ENCODE data around the gene P2RY13.

P2RY13 gene

GRCh38 chr3:151345859-151346258 is 16.5 kb upstream of the P2RY13 start:
- TF ChIP-seq EGR1 (IDR thresholded peaks at IDR 0.05): no peak
- no peak for TF ChIP-seq ZBTB7A (IDR thresholded peaks at IDR 0.05; ENCODE audit: low read depth)
- TF ChIP-seq TEAD4 (IDR thresholded peaks at IDR 0.05): no peak
- TF ChIP-seq EP300 (IDR thresholded peaks at IDR 0.05; ENCODE audit: borderline replicate concordance): no peak
- no peak for TF ChIP-seq TAF1 (IDR thresholded peaks at IDR 0.05; ENCODE audit: low read depth)
- TF ChIP-seq REST (IDR thresholded peaks at IDR 0.05; ENCODE audit: low read depth): no peak
- no peak for TF ChIP-seq NFIC (IDR thresholded peaks at IDR 0.05)
- no peak for TF ChIP-seq CREB1 (IDR thresholded peaks at IDR 0.05; ENCODE audit: low read depth)
- TF ChIP-seq, protein P1, sequence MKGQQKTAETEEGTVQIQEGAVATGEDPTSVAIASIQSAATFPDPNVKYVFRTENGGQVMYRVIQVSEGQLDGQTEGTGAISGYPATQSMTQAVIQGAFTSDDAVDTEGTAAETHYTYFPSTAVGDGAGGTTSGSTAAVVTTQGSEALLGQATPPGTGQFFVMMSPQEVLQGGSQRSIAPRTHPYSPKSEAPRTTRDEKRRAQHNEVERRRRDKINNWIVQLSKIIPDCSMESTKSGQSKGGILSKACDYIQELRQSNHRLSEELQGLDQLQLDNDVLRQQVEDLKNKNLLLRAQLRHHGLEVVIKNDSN (IDR thresholded peaks at IDR 0.05): no peak
- no peak for TF ChIP-seq TCF12 (IDR thresholded peaks at IDR 0.05; ENCODE audit: low read depth)
- no peak for TF ChIP-seq FOXM1 (IDR thresholded peaks at IDR 0.05; ENCODE audit: borderline replicate concordance, low read depth)
- TF ChIP-seq RAD21 (IDR thresholded peaks at IDR 0.05; ENCODE audit: low read depth): no peak
- no peak for TF ChIP-seq YY1 (IDR thresholded peaks at IDR 0.05; ENCODE audit: low read depth)
- TF ChIP-seq CEBPB (IDR thresholded peaks at IDR 0.05): no peak
- TF ChIP-seq, protein P2, sequence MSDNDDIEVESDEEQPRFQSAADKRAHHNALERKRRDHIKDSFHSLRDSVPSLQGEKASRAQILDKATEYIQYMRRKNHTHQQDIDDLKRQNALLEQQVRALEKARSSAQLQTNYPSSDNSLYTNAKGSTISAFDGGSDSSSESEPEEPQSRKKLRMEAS (IDR thresholded peaks at IDR 0.05): no peak

DNA sequence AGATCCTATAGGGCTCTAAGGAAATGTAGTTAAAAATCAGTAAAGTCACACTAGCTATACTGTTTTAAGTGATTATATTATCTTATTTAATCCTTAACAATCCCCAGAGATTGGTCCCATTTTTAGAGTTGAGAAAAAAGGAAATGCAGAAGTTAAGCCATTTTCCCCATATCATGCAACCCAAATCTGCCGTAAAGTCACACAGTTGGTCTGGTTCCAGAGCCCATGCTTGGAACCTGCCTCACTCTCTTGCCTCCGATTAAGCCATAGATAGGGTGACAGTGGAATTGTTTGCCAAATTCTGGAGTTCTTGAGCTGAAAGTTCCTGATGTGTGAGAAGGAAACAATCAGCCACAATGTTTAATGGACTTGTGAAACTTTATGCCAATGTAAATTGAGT is 2.3 kb upstream of the P2RY13 start:
- TF ChIP-seq REST (IDR thresholded peaks at IDR 0.05; ENCODE audit: low read depth) (no peak), YY1 (IDR thresholded peaks at IDR 0.05; ENCODE audit: low read depth) (no peak), CREB1 (IDR thresholded peaks at IDR 0.05; ENCODE audit: low read depth) (no peak), EP300 (IDR thresholded peaks at IDR 0.05; ENCODE audit: borderline replicate concordance) (no peak)

DNA sequence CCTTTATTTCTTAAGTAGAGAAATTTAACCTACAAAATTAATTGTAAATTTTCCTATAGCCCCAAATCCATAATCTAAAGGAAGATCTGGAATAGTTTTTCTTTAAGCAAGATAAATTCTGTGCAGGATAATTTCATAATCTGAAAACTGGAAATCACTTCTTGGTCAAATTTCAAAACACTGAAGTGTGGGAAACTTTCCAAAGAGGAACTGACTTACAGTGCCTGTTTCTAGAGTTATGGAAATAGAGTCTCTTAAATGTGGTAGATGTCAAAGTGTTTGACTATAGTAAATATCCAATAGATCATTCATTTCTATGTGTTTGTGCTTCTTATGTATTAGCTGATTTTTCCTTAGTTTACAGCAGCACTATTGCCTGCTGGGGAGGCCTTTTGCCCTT is 1.6 kb upstream of the P2RY13 start:
- TF ChIP-seq FOXM1 (IDR thresholded peaks at IDR 0.05; ENCODE audit: borderline replicate concordance, low read depth) (no peak), EGR1 (IDR thresholded peaks at IDR 0.05) (no peak), NFIC (IDR thresholded peaks at IDR 0.05) (no peak), EP300 (IDR thresholded peaks at IDR 0.05; ENCODE audit: borderline replicate concordance) (no peak)
- TF ChIP-seq, protein P1 (IDR thresholded peaks at IDR 0.05): no peak

DNA sequence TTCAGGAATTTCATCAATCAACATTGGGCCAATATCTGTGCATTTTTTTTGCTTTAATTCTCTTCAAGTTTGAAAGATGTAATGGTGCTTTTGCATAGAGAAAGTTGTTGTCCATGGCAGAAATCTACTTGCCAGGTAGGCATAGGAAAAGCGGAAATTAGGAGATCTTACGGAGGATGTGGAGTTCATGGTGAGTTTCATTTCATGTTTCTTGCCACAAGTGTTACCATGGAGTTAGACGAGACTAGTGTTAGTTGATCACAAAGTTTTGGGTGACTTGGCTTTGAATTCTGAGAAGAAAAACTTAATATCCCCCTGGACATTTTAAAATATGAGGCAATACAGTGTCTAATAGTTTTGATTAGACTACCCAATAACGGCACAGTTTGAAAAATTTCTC is 1.0 kb upstream of the P2RY13 start:
- TF ChIP-seq NFIC (IDR thresholded peaks at IDR 0.05) (no peak), CREB1 (IDR thresholded peaks at IDR 0.05; ENCODE audit: low read depth) (no peak), RAD21 (IDR thresholded peaks at IDR 0.05; ENCODE audit: low read depth) (no peak), FOXM1 (IDR thresholded peaks at IDR 0.05; ENCODE audit: borderline replicate concordance, low read depth) (no peak), TEAD4 (IDR thresholded peaks at IDR 0.05) (no peak), YY1 (IDR thresholded peaks at IDR 0.05; ENCODE audit: low read depth) (no peak), REST (IDR thresholded peaks at IDR 0.05; ENCODE audit: low read depth) (no peak), EP300 (IDR thresholded peaks at IDR 0.05; ENCODE audit: borderline replicate concordance) (no peak), ZBTB7A (IDR thresholded peaks at IDR 0.05; ENCODE audit: low read depth) (no peak), CEBPB (IDR thresholded peaks at IDR 0.05) (no peak), TCF12 (IDR thresholded peaks at IDR 0.05; ENCODE audit: low read depth) (no peak), EGR1 (IDR thresholded peaks at IDR 0.05) (no peak), TAF1 (IDR thresholded peaks at IDR 0.05; ENCODE audit: low read depth) (no peak)
- TF ChIP-seq, protein P2 (IDR thresholded peaks at IDR 0.05): no peak
